Activated CD4-positive, alpha-beta T cell treated with anti-CD3 and anti-CD28 coated beads for 48 hours (primary cell): ENCODE results near the gene QPRT.
A peak's percentile ranks its signal among the peaks of the same experiment; 100 is the strongest.
"Not testable (repeated sequence)": the region's sequence is repeated elsewhere in the genome, so short reads cannot be mapped to it uniquely, and the experiment has no call there.

ENCODE experiments used
- DNase-seq: peaks from one replicate; pipeline ENCODE4 v3.0.0-alpha.2; 2020

QPRT gene

GRCh38 chr16:29678691-29679267 lies at the start of gene QPRT:
QPRT (plus strand) TSS chr16:29679180; CDS start chr16:29679198, 18 bp downstream.
- DNase-seq: no peak

- not testable (repeated sequence) for DNase-seq
Observed at GRCh38 chr16:29629318-29629717, 49.7 kb upstream of the QPRT start.

GRCh38 chr16:29631658-29632057 lies 47.3 kb upstream of the QPRT start:
- DNase-seq: not testable (repeated sequence)

- DNase-seq: not testable (repeated sequence)
Observed at GRCh38 chr16:29635902-29636301, 43.1 kb upstream of the QPRT start.

- DNase-seq: not testable (repeated sequence)
Observed at GRCh38 chr16:29636368-29636767, 42.6 kb upstream of the QPRT start.

- DNase-seq: not testable (repeated sequence)
Observed at GRCh38 chr16:29638751-29639150, 40.2 kb upstream of the QPRT start.

- no peak for DNase-seq
Observed at GRCh38 chr16:29641561-29641960, 37.4 kb upstream of the QPRT start.

- DNase-seq: no peak
Observed at GRCh38 chr16:29643596-29643995, 35.4 kb upstream of the QPRT start.

- no peak for DNase-seq
Observed at GRCh38 chr16:29644338-29644857, 34.6 kb upstream of the QPRT start.

- no peak for DNase-seq
Observed at GRCh38 chr16:29644973-29645693, 33.8 kb upstream of the QPRT start.

GRCh38 chr16:29645694-29646187 lies 33.2 kb upstream of the QPRT start:
- no peak for DNase-seq

GRCh38 chr16:29646947-29647346 lies 32.0 kb upstream of the QPRT start:
- DNase-seq: no peak

- no peak for DNase-seq
Observed at GRCh38 chr16:29649588-29650494, 29.1 kb upstream of the QPRT start.

GRCh38 chr16:29650771-29651170 lies 28.2 kb upstream of the QPRT start:
- no peak for DNase-seq

- no peak for DNase-seq
Observed at GRCh38 chr16:29651774-29652349, 27.1 kb upstream of the QPRT start.

GRCh38 chr16:29653471-29653870 lies 25.5 kb upstream of the QPRT start:
- DNase-seq: no peak

GRCh38 chr16:29653890-29654289 lies 25.1 kb upstream of the QPRT start:
- DNase-seq: not testable (repeated sequence)

- DNase-seq: no peak
Observed at GRCh38 chr16:29656688-29657523, 22.1 kb upstream of the QPRT start.

- no peak for DNase-seq
Observed at GRCh38 chr16:29658705-29659104, 20.3 kb upstream of the QPRT start.

GRCh38 chr16:29662000-29662728 lies 16.8 kb upstream of the QPRT start:
- no peak for DNase-seq

GRCh38 chr16:29662729-29663015 lies 16.3 kb upstream of the QPRT start:
- DNase-seq: peak; percentile 42
